ENCODE data around the gene MFSD12. TPM values are rescaled to one million over a fixed set of nuclear protein-coding genes. Genes with fewer than 3 reads are reported as not detected.

Gene MFSD12
- total RNA-seq, 1 donor = 104 TPM

GRCh38 chr19:3537438-3538240, 19.7 kb downstream of the MFSD12 start:
- Histone ChIP-seq H4K20me1 (ENCODE audit: insufficient read depth, low read length) (peaks cover 14% of the 10 kb centered on the region), H2AFZ (ENCODE audit: low read length) (no peak overlapping the region), H3K4me3 (ENCODE audit: insufficient read depth, low read length) (no peak overlapping the region), H3K4me1 (ENCODE audit: insufficient read depth, low read length) (no peaks in the 10 kb centered on the region), H3K79me2 (ENCODE audit: insufficient read depth, low read length) (no peaks in the 10 kb centered on the region), H3K27ac (ENCODE audit: low read depth, low read length) (no peak overlapping the region), H3K4me2 (ENCODE audit: insufficient read depth, low read length) (no peak overlapping the region), H3K36me3 (ENCODE audit: insufficient read depth, low read length) (peaks cover 24% of the 10 kb centered on the region), H3K9me3 (ENCODE audit: low read depth, low read length) (no peaks in the 10 kb centered on the region), H3K27me3 (ENCODE audit: insufficient read depth, low read length) (no peaks in the 10 kb centered on the region)
- no peak for DNase-seq (ENCODE audit: insufficient read length, low spot score, missing footprints)
- no peak for TF ChIP-seq CTCF (IDR thresholded peaks at IDR 0.05; ENCODE audit: extremely low read depth, low read depth, low read length)

GRCh38 chr19:3537101-3537437, 20.3 kb downstream of the MFSD12 start:
- Histone ChIP-seq H3K27me3 (ENCODE audit: insufficient read depth, low read length) (no peaks in the 10 kb centered on the region), H3K79me2 (ENCODE audit: insufficient read depth, low read length) (no peaks in the 10 kb centered on the region), H3K4me3 (ENCODE audit: insufficient read depth, low read length) (no peak overlapping the region), H3K4me2 (ENCODE audit: insufficient read depth, low read length) (no peak overlapping the region), H3K9me3 (ENCODE audit: low read depth, low read length) (no peaks in the 10 kb centered on the region), H4K20me1 (ENCODE audit: insufficient read depth, low read length) (peaks cover 14% of the 10 kb centered on the region), H3K36me3 (ENCODE audit: insufficient read depth, low read length) (peaks cover 27% of the 10 kb centered on the region), H2AFZ (ENCODE audit: low read length) (no peak overlapping the region), H3K4me1 (ENCODE audit: insufficient read depth, low read length) (no peaks in the 10 kb centered on the region), H3K27ac (ENCODE audit: low read depth, low read length) (no peak overlapping the region)
- TF ChIP-seq CTCF (IDR thresholded peaks at IDR 0.05; ENCODE audit: extremely low read depth, low read depth, low read length) = no peak
- no peak for DNase-seq (ENCODE audit: insufficient read length, low spot score, missing footprints)

DNA sequence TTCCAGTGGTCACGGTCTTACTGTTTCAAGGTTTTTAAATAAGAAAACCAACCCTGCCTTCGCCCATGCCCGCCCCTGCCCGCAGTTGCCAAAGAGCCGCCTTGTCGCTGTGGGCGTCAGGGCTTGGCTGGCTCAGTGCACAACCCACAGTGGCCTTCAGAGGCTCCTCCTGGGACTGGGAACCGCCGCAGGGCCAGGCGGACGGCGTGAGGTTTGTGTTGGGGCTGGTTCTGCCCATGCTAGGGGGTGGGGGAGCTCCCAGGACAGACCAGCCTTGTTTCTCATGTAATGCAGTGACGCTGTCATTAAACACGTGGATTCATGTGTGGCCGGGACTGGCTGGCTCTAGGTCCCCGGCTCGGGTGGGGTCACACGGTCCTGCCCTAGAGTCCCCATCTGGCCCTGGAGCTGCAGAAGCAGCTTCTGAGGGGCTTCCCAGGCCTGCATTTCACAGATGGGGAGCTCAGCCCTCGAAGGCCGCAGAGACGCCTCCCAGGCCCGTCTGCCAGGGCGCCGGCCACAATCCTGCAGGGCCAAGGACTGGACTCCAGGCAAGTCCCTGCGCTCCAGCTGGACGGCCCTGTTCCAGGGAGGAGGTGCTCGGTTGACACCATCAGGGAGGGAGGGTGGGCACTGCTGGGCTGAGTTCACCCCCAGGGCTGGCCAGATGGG, 20.8 kb downstream of the MFSD12 start:
- Histone ChIP-seq H3K27me3 (ENCODE audit: insufficient read depth, low read length) (no peaks in the 10 kb centered on the region), H3K4me1 (ENCODE audit: insufficient read depth, low read length) (no peaks in the 10 kb centered on the region), H3K79me2 (ENCODE audit: insufficient read depth, low read length) (no peaks in the 10 kb centered on the region), H3K4me2 (ENCODE audit: insufficient read depth, low read length) (no peak overlapping the region), H3K9me3 (ENCODE audit: low read depth, low read length) (no peaks in the 10 kb centered on the region), H2AFZ (ENCODE audit: low read length) (no peak overlapping the region), H3K4me3 (ENCODE audit: insufficient read depth, low read length) (no peak overlapping the region), H4K20me1 (ENCODE audit: insufficient read depth, low read length) (peaks cover 14% of the 10 kb centered on the region), H3K27ac (ENCODE audit: low read depth, low read length) (no peak overlapping the region), H3K36me3 (ENCODE audit: insufficient read depth, low read length) (peaks cover 28% of the 10 kb centered on the region)
- TF ChIP-seq CTCF (IDR thresholded peaks at IDR 0.05; ENCODE audit: extremely low read depth, low read depth, low read length) = no peak
- DNase-seq (ENCODE audit: insufficient read length, low spot score, missing footprints) = peak; percentile 94

DNA sequence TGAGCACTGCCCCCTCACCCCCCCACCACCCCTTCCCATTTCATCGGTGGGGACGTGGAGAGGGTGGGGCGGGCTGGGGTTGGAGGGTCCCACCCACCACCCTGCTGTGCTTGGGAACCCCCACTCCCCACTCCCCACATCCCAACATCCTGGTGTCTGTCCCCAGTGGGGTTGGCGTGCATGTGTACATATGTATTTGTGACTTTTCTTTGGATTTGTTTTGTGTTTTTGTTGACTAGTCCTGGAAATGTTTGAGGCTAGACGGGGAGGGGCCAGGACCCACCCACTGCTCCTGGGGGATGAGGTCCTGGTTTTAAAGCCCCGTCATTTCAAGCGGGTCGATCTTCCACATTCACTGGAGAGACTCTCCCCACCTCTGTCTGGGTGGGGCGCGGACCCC, 21.4 kb downstream of the MFSD12 start:
- H3K4me2 ChIP-seq (ENCODE audit: insufficient read depth, low read length) = no peak overlapping the region
- no peaks in the 10 kb centered on the region for H3K4me1 ChIP-seq (ENCODE audit: insufficient read depth, low read length)
- no peaks in the 10 kb centered on the region for H3K27me3 ChIP-seq (ENCODE audit: insufficient read depth, low read length)
- no peaks in the 10 kb centered on the region for H3K9me3 ChIP-seq (ENCODE audit: low read depth, low read length)
- peaks cover 32% of the 10 kb centered on the region for H3K36me3 ChIP-seq (ENCODE audit: insufficient read depth, low read length)
- H2AFZ ChIP-seq (ENCODE audit: low read length) = no peak overlapping the region
- no peak for DNase-seq (ENCODE audit: insufficient read length, low spot score, missing footprints)
- no peaks in the 10 kb centered on the region for H3K79me2 ChIP-seq (ENCODE audit: insufficient read depth, low read length)
- no peak overlapping the region for H3K27ac ChIP-seq (ENCODE audit: low read depth, low read length)
- peaks cover 14% of the 10 kb centered on the region for H4K20me1 ChIP-seq (ENCODE audit: insufficient read depth, low read length)
- no peak overlapping the region for H3K4me3 ChIP-seq (ENCODE audit: insufficient read depth, low read length)
- TF ChIP-seq CTCF (IDR thresholded peaks at IDR 0.05; ENCODE audit: extremely low read depth, low read depth, low read length) = no peak

All from osteoblast (primary cell).